HepG2 (cell line): Measurements from ENCODE around the gene RBBP8. TPM values are rescaled to one million over a fixed set of nuclear protein-coding genes. Genes with fewer than 3 reads are reported as not detected.

Experiments used
- ATAC-seq: fragments of 200-7000 bp; cut with Tn5 transposase; 3 replicates; pipeline ENCODE4 v1.9.1; 2020; ENCODE audit warnings: mild to moderate bottlenecking, moderate library complexity
- BruUV-seq: library from RNA; stranded (reverse); fragments of 400-500 nt; replicated peaks from 2 replicates; lab custom pipeline; 2021; lab: Mats Ljungman, UMichigan
- CTCF ChIA-PET: fragments of 300-600 bp; formaldehyde crosslinking; extraction: SDS; loops from one replicate; lab custom pipeline; 2021; ENCODE audit warnings: low total read pairs, inconsistent platforms, low intra/inter-chr PET ratio; lab: Yijun Ruan, JAX
- POLR2A ChIA-PET: fragments of 350-600 bp; sonication (Branson Sonifier 250); formaldehyde crosslinking; loops from one replicate; lab custom pipeline; 2020; ENCODE audit warnings: antibody characterized with exemption, inconsistent platforms; lab: Yijun Ruan, JAX
- DNase-seq: peaks from one replicate; pipeline ENCODE4 v3.0.0-alpha.2; 2015; ENCODE audit warnings: low spot score
- FAIRE-seq: peaks from 3 replicates; lab custom pipeline; 2011; peaks lifted over from hg19 to GRCh38; lab: Jason Lieb, UNC
- H2AFZ ChIP-seq: one replicate; pipeline ENCODE4 v1.6.1; 2011; ENCODE audit warnings: low read length, inconsistent platforms
- H3K27ac ChIP-seq: fragments of 300-600 bp; 3 replicates; pipeline ENCODE4 v1.8.0; 2011; ENCODE audit warnings: mixed run types, mild to moderate bottlenecking, mixed read lengths, low read length, inconsistent platforms; ENCODE audit not compliant: insufficient read depth; ENCODE audit errors: extremely low read length
- H3K27me3 ChIP-seq, 2 experiments: fragments of 200-600 bp in 1 of 2; 2 replicates in 1 of 2; 3 replicates in 1 of 2; pipeline versions ENCODE4 v1.6.0 to v1.8.0; 2011; ENCODE audit warnings: low read length in 2 of 2, mild to moderate bottlenecking in 2 of 2, moderate library complexity in 2 of 2, inconsistent platforms in 1 of 2; ENCODE audit not compliant: insufficient read depth in 2 of 2, control insufficient read depth in 1 of 2
- H3K36me3 ChIP-seq, 2 experiments: fragments of 200-600 bp in 1 of 2; replicated peaks in 1 of 2; 2 replicates in 1 of 2; 3 replicates in 1 of 2; pipeline versions ENCODE4 v1.5.1 to v1.8.0; 2011; ENCODE audit warnings: low read length in 2 of 2, inconsistent platforms in 1 of 2; ENCODE audit not compliant: insufficient read depth in 2 of 2, control insufficient read depth in 1 of 2
- H3K4me1 ChIP-seq: 2 replicates; pipeline ENCODE4 v1.5.1; 2012; ENCODE audit warnings: low read length, inconsistent platforms; ENCODE audit not compliant: insufficient read depth
- H3K4me2 ChIP-seq: 2 replicates; pipeline ENCODE4 v1.6.0; 2011; ENCODE audit warnings: low read depth, low read length, inconsistent platforms
- H3K4me3 ChIP-seq, 3 experiments: fragments of 200-600 bp in 1 of 3; sonication (generic), shearing (Covaris generic) in 1 of 3; replicated peaks in 1 of 3; 2 replicates each; pipeline ENCODE4 v1.5.1; 2011 to 2016; ENCODE audit warnings: low read length in 3 of 3, inconsistent platforms in 2 of 3, low read depth in 2 of 3, mild to moderate bottlenecking in 2 of 3, control low read depth in 1 of 3, mixed read lengths in 1 of 3; ENCODE audit not compliant: insufficient read depth in 1 of 3
- H3K79me2 ChIP-seq: one replicate; pipeline ENCODE4 v1.6.1; 2011; ENCODE audit warnings: low read length, inconsistent platforms; ENCODE audit not compliant: insufficient read depth
- H3K9ac ChIP-seq: 2 replicates; pipeline ENCODE4 v1.6.0; 2011; ENCODE audit warnings: mild to moderate bottlenecking, low read depth, low read length, inconsistent platforms; ENCODE audit not compliant: insufficient read depth
- H3K9me3 ChIP-seq: 2 replicates; pipeline ENCODE4 v1.5.1; 2012; ENCODE audit warnings: mild to moderate bottlenecking, low read length
- H4K20me1 ChIP-seq: 2 replicates; pipeline ENCODE4 v1.6.0; 2011; ENCODE audit warnings: inconsistent platforms, mild to moderate bottlenecking, low read length, moderate library complexity; ENCODE audit not compliant: insufficient read depth
- EHMT2 ChIP-seq: fragments of 200-600 bp; sonication (generic); IDR thresholded peaks from 2 replicates; pipeline ENCODE4 v1.7.0; 2017; ENCODE audit warnings: antibody characterized with exemption, low read depth, low read length, borderline replicate concordance
- FOXK2 ChIP-seq: fragments of 450-650 bp; IDR thresholded peaks from 2 replicates; pipeline ENCODE4 v1.6.1; 2016
- RNF219 ChIP-seq: sonication (generic); formaldehyde crosslinking; IDR thresholded peaks from 2 replicates; pipeline ENCODE4 v1.5.0; 2020; ENCODE audit warnings: mild to moderate bottlenecking, missing genetic modification reagents
- TCF7L2 ChIP-seq: IDR thresholded peaks from 2 replicates; pipeline ENCODE4 v1.6.1; 2011; ENCODE audit warnings: mild to moderate bottlenecking, low read depth, low read length, moderate library complexity
- ZMAT5 ChIP-seq: sonication (generic); formaldehyde crosslinking; IDR thresholded peaks from 2 replicates; pipeline ENCODE4 v1.5.0; 2020; ENCODE audit warnings: mild to moderate bottlenecking, low read depth, missing genetic modification reagents, borderline replicate concordance
- ZNF234 ChIP-seq: sonication (generic); formaldehyde crosslinking; conservative IDR thresholded peaks from 2 replicates; pipeline ENCODE4 v1.5.1; 2020; ENCODE audit warnings: mild to moderate bottlenecking, missing genetic modification reagents
- ZNF850 ChIP-seq: sonication (generic); formaldehyde crosslinking; conservative IDR thresholded peaks from 2 replicates; pipeline ENCODE4 v1.9.0; 2021; ENCODE audit warnings: mild to moderate bottlenecking, missing genetic modification reagents
- in situ Hi-C: cut with HindIII; loops from 2 replicates; pipeline ENCODE4 v1.10.0; 2017; ENCODE audit warnings: low pct_unique_long_range_greater_than_20kb; ENCODE audit not compliant: extremely low pct_ligation_motif_present
- intact Hi-C: fragments of 100-400 bp; cut with micrococcal nuclease; formaldehyde crosslinking; loops from one replicate; pipeline ENCODE4 v1.10.0; 2022; ENCODE audit not compliant: unreplicated experiment
- polyA plus RNA-seq, 8 experiments: library from polyadenylated mRNA; depleted of rRNA in 3 of 8; stranded (reverse) in 7 of 8; unstranded in 1 of 8; fragments of >200 nt; fragmentation: Illumina TruSeq in 4 of 8; extraction: Trizol in 4 of 8; gene quantifications; 2 replicates each; pipeline versions ENCODE4 v1.2.1 to v1.2.3, GENCODE V29; 2011 to 2016; ENCODE audit warnings: low read depth in 4 of 8, missing spikeins in 1 of 8, mixed read lengths in 1 of 8; ENCODE audit not compliant: insufficient read depth in 1 of 8
- total RNA-seq, 5 experiments: library from RNA; depleted of rRNA; stranded (reverse); fragments of >200 nt; fragmentation: Illumina TruSeq; extraction: Trizol; gene quantifications; 2 replicates each; pipeline ENCODE4 v1.2.3, GENCODE V29; 2016; ENCODE audit warnings: low read depth in 1 of 5
- TF ChIP-seq, protein P1 (sequence below): sonication (generic); formaldehyde crosslinking; IDR thresholded peaks from 2 replicates; pipeline ENCODE4 v1.8.0; 2022; ENCODE audit warnings: missing genetic modification reagents, mild to moderate bottlenecking, borderline replicate concordance
- TF ChIP-seq, protein P2 (sequence below): IDR thresholded peaks from 2 replicates; pipeline ENCODE4 v1.6.1; 2012; ENCODE audit warnings: low read depth, low read length, improper control_type of control experiment

Gene RBBP8
- total and polyA plus RNA-seq, 2 of the 13 experiments (the other 11 are each of a cell fraction or from before 2014, with no cell fraction given), result 14.2 to 47.4 TPM

DNA sequence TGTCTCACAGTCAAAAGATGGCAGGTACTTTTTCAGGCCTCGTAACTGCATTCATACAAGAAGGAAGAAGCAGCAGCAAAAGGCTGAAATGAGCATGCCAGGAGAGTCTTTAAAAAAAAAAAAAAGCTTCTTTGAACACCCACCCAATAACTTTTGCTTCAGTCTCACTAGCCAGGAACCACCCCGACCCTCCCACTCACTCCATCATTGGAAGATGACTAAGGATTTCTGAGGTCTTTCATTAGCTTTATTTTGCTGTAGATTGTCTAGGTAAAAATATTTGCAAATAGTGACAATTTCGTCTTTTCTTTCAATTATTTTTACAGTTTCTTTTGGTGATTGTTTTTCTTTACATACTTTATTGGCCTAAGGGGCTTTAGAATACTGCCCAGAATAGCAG is 37.9 kb downstream of the RBBP8 start (continued):
- no peak for TF ChIP-seq ZMAT5 (CRISPR knock-in tag)
- TF ChIP-seq ZNF850, result no peak
- TF ChIP-seq EHMT2, result no peak

DNA sequence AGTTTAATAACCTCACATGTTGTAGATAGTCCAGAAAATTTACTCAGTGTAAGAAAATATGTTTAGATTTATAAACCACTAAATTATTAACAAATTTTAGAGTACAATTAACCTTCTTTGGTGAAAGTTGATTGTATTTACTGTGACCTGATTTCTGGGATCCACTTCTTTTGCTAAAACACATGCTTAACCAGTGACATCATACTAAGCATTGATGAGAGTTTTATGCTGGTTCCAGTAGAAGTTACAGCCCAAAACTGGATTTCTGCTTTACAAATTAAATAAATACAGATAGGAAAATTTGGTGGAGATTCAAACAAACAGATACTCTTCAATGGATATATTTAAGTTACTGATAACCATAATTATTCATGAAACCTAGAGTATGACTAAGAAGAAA is 40.9 kb downstream of the RBBP8 start:
- Histone ChIP-seq H3K79me2 (no peaks in the 10 kb centered on the region), H4K20me1 (no peaks in the 10 kb centered on the region), H3K9me3 (no peaks in the 10 kb centered on the region), H3K4me1 (no peaks in the 10 kb centered on the region), H3K4me2 (no peak overlapping the region), H3K36me3 (peaks cover 0 to 31% of the 10 kb centered on the region in 2 experiments; a peak in 2 of 5 replicates), H3K4me3 (no peak overlapping the region), H3K9ac (no peak overlapping the region), H2AFZ (no peak overlapping the region), H3K27me3 (no peaks in the 10 kb centered on the region), H3K27ac (no peak overlapping the region)
- CTCF ChIA-PET, result no interaction called here
- no peak for FAIRE-seq
- in situ Hi-C loops (loop anchor here (10.0 kb wide), 1 partner anchor 159 kb away; no protein-coding TSS in a partner anchor), intact Hi-C loops (no loop called here)
- no peak for DNase-seq
- ATAC-seq, result no peak
- TF ChIP-seq TCF7L2, result no peak
- TF ChIP-seq, protein P1, sequence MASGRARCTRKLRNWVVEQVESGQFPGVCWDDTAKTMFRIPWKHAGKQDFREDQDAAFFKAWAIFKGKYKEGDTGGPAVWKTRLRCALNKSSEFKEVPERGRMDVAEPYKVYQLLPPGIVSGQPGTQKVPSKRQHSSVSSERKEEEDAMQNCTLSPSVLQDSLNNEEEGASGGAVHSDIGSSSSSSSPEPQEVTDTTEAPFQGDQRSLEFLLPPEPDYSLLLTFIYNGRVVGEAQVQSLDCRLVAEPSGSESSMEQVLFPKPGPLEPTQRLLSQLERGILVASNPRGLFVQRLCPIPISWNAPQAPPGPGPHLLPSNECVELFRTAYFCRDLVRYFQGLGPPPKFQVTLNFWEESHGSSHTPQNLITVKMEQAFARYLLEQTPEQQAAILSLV (CRISPR knock-in tag), result no peak
- TF ChIP-seq FOXK2, result no peak
- no peak for TF ChIP-seq RNF219 (CRISPR knock-in tag)
- TF ChIP-seq ZNF234 (CRISPR knock-in tag), result no peak
- TF ChIP-seq, protein P2, sequence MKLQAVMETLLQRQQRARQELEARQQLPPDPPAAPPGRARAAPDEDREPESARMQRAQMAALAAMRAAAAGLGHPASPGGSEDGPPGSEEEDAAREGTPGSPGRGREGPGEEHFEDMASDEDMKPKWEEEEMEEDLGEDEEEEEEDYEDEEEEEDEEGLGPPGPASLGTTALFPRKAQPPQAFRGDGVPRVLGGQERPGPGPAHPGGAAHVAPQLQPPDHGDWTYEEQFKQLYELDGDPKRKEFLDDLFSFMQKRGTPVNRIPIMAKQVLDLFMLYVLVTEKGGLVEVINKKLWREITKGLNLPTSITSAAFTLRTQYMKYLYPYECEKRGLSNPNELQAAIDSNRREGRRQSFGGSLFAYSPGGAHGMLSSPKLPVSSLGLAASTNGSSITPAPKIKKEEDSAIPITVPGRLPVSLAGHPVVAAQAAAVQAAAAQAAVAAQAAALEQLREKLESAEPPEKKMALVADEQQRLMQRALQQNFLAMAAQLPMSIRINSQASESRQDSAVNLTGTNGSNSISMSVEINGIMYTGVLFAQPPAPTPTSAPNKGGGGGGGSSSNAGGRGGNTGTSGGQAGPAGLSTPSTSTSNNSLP, result no peak
- no TSS peak for BruUV-seq
- POLR2A ChIA-PET, result no interaction called here
